Prostate gland (tissue), 2 donors: ENCODE data around the gene FAR2.

ENCODE experiments used
- POLR2A ChIP-seq: fragments of 450-650 bp; IDR thresholded peaks from one replicate; pipeline ENCODE4 v1.6.1; 2016; ENCODE audit warnings: antibody characterized with exemption, mild to moderate bottlenecking
- POLR2AphosphoS5 ChIP-seq: sonication (generic); formaldehyde crosslinking; IDR thresholded peaks from one replicate; pipeline ENCODE4 v1.6.1; 2017; ENCODE audit warnings: antibody characterized with exemption
- TF ChIP-seq, protein P1 (sequence below), 4 experiments: fragments of 200-600 bp in 2 of 4; fragments of 450-650 bp in 2 of 4; sonication (generic) in 2 of 4; IDR thresholded peaks; 1 replicate in 3 of 4; 2 replicates in 1 of 4; pipeline ENCODE4 v1.5.1; 2016 to 2019; ENCODE audit warnings: antibody characterized with exemption in 4 of 4, mild to moderate bottlenecking in 2 of 4, moderate library complexity in 2 of 4

DNA sequence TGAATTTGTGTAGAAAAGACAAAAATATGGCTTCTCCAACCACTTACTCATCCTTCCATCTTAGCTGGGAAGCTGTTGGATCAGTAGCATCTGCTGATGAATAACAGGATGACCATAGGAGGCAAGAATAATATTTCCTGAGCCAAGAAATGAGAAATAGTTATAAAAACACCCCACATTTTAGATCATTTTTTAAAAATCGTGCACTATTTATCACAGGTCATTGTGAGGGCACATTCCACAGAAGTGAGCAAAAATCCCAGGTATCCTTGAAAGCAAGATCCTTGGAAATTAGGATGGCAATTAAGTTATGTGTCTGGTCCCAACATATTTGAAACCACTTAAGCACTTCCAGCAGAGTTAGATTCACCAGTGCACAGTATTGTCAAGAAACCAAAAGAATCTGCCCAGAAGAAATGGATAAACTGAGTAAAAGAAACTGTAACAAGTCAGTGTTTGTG, 8.4 kb downstream of the FAR2 start:
- no peak for TF ChIP-seq POLR2A
- TF ChIP-seq, protein P1, sequence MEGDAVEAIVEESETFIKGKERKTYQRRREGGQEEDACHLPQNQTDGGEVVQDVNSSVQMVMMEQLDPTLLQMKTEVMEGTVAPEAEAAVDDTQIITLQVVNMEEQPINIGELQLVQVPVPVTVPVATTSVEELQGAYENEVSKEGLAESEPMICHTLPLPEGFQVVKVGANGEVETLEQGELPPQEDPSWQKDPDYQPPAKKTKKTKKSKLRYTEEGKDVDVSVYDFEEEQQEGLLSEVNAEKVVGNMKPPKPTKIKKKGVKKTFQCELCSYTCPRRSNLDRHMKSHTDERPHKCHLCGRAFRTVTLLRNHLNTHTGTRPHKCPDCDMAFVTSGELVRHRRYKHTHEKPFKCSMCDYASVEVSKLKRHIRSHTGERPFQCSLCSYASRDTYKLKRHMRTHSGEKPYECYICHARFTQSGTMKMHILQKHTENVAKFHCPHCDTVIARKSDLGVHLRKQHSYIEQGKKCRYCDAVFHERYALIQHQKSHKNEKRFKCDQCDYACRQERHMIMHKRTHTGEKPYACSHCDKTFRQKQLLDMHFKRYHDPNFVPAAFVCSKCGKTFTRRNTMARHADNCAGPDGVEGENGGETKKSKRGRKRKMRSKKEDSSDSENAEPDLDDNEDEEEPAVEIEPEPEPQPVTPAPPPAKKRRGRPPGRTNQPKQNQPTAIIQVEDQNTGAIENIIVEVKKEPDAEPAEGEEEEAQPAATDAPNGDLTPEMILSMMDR (IDR thresholded peaks at IDR 0.05): no peak
- TF ChIP-seq POLR2AphosphoS5: no peak
